ENCODE measurements around the gene SLC1A7. TPM values are rescaled to one million over a fixed set of nuclear protein-coding genes. Genes with fewer than 3 reads are reported as not detected.

SLC1A7 gene
- total and polyA plus RNA-seq, 2 of the 13 experiments (the other 11 are each of a cell fraction or from before 2014, with no cell fraction given): 0.04 to 2.0 TPM

GRCh38 chr1:53183095-53183990, 40.9 kb upstream of the SLC1A7 start (continued):
- TF ChIP-seq, protein P1, sequence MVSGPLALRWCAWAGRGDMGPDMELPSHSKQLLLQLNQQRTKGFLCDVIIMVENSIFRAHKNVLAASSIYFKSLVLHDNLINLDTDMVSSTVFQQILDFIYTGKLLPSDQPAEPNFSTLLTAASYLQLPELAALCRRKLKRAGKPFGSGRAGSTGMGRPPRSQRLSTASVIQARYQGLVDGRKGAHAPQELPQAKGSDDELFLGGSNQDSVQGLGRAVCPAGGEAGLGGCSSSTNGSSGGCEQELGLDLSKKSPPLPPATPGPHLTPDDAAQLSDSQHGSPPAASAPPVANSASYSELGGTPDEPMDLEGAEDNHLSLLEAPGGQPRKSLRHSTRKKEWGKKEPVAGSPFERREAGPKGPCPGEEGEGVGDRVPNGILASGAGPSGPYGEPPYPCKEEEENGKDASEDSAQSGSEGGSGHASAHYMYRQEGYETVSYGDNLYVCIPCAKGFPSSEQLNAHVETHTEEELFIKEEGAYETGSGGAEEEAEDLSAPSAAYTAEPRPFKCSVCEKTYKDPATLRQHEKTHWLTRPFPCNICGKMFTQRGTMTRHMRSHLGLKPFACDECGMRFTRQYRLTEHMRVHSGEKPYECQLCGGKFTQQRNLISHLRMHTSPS (CRISPR knock-in tag; IDR thresholded peaks at IDR 0.05; ENCODE audit: low read depth): peak; percentile 71
- TF ChIP-seq HNF4A (CRISPR knock-in tag; IDR thresholded peaks at IDR 0.05) (peak; percentile 98), NFE2 (CRISPR knock-in tag; IDR thresholded peaks at IDR 0.05) (no peak), THAP9 (CRISPR knock-in tag; IDR thresholded peaks at IDR 0.05; ENCODE audit: borderline replicate concordance) (no peak), CTCF (CRISPR knock-in tag; IDR thresholded peaks at IDR 0.05) (peak; percentile 27; the same call in 1 of the 2 replicates), SMAD9 (CRISPR knock-in tag; IDR thresholded peaks at IDR 0.05) (no peak), RBFOX2 (IDR thresholded peaks at IDR 0.05; ENCODE audit: low read depth, low read length) (no peak), ZNF256 (CRISPR knock-in tag; conservative IDR thresholded peaks at IDR 0.05) (no peak), MEF2D (CRISPR knock-in tag; IDR thresholded peaks at IDR 0.05) (peak; percentile 71; the same call in 1 of the 2 replicates), TSC22D2 (CRISPR knock-in tag; IDR thresholded peaks at IDR 0.05; ENCODE audit: borderline replicate concordance) (no peak), ZNF207 (IDR thresholded peaks at IDR 0.05; ENCODE audit: borderline replicate concordance) (no peak)
- TF ChIP-seq, protein P2, sequence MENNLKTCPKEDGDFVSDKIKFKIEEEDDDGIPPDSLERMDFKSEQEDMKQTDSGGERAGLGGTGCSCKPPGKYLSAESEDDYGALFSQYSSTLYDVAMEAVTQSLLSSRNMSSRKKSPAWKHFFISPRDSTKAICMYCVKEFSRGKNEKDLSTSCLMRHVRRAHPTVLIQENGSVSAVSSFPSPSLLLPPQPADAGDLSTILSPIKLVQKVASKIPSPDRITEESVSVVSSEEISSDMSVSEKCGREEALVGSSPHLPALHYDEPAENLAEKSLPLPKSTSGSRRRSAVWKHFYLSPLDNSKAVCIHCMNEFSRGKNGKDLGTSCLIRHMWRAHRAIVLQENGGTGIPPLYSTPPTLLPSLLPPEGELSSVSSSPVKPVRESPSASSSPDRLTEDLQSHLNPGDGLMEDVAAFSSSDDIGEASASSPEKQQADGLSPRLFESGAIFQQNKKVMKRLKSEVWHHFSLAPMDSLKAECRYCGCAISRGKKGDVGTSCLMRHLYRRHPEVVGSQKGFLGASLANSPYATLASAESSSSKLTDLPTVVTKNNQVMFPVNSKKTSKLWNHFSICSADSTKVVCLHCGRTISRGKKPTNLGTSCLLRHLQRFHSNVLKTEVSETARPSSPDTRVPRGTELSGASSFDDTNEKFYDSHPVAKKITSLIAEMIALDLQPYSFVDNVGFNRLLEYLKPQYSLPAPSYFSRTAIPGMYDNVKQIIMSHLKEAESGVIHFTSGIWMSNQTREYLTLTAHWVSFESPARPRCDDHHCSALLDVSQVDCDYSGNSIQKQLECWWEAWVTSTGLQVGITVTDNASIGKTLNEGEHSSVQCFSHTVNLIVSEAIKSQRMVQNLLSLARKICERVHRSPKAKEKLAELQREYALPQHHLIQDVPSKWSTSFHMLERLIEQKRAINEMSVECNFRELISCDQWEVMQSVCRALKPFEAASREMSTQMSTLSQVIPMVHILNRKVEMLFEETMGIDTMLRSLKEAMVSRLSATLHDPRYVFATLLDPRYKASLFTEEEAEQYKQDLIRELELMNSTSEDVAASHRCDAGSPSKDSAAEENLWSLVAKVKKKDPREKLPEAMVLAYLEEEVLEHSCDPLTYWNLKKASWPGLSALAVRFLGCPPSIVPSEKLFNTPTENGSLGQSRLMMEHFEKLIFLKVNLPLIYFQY (CRISPR knock-in tag; IDR thresholded peaks at IDR 0.05; ENCODE audit: borderline replicate concordance): no peak
- TF ChIP-seq, protein P3, sequence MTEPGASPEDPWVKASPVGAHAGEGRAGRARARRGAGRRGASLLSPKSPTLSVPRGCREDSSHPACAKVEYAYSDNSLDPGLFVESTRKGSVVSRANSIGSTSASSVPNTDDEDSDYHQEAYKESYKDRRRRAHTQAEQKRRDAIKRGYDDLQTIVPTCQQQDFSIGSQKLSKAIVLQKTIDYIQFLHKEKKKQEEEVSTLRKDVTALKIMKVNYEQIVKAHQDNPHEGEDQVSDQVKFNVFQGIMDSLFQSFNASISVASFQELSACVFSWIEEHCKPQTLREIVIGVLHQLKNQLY (CRISPR knock-in tag; IDR thresholded peaks at IDR 0.05): peak; percentile 92

Measured in HepG2 (cell line).